Activated CD4-positive, alpha-beta T cell treated with anti-CD3 and anti-CD28 coated beads, Interleukin-2, amount 10 ng/mL, durations not matched to agents 24 days and 14 days (primary cell): ENCODE measurements around the gene C20orf141. TPM values are rescaled to one million over a fixed set of nuclear protein-coding genes. Genes with fewer than 3 reads are reported as not detected.
A peak's percentile ranks its signal among the peaks of the same experiment; 100 is the strongest.

Experiments
- DNase-seq: peaks from one replicate; pipeline ENCODE4 v3.0.0; 2022
- H3K27ac Mint-ChIP-seq: one replicate; pipeline ENCODE4 v1.8.0; 2022; ENCODE audit warnings: mild to moderate bottlenecking, mixed read lengths
- H3K27me3 Mint-ChIP-seq: one replicate; pipeline ENCODE4 v1.8.0; 2022; ENCODE audit warnings: mixed read lengths
- H3K36me3 Mint-ChIP-seq: one replicate; pipeline ENCODE4 v1.8.0; 2022; ENCODE audit warnings: low read depth, mild to moderate bottlenecking, mixed read lengths
- H3K4me1 Mint-ChIP-seq: one replicate; pipeline ENCODE4 v1.8.0; 2021; ENCODE audit warnings: mixed read lengths
- H3K4me3 Mint-ChIP-seq: one replicate; pipeline ENCODE4 v1.8.0; 2022; ENCODE audit warnings: mild to moderate bottlenecking, moderate library complexity, mixed read lengths
- H3K9me3 Mint-ChIP-seq: one replicate; pipeline ENCODE4 v1.8.0; 2021; ENCODE audit warnings: mixed read lengths
- intact Hi-C: fragments of 100-400 bp; cut with micrococcal nuclease; formaldehyde crosslinking; loops from one replicate; pipeline ENCODE4 v1.15.1; 2023
- total RNA-seq: library from RNA; stranded (reverse); gene quantifications from 2 replicates; pipeline ENCODE4 v1.2.3, GENCODE V29; 2022

C20orf141 gene
- total RNA-seq, 1 donor from 2014 or later: not detected

DNA sequence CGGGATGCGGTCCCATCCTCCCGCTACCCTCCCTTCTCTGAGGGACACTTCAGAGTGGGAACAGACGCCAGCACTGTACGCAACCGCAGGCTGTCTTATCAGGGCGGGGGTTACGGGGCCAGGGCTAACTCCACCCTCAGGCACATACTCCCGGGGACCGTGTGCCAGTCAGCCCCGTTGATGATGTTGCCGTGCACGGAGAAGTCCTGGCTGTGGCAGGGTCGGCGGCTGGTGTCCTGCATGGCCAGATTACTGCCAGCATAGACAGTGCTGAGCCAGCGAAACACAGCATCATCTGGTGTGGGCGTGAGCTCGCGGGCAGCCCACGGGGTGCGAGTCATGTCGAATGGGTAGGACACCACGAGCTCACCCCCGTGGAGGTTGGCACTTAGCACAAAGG, 19.3 kb upstream of the C20orf141 start:
- Mint-ChIP-seq H3K27me3 (peaks cover 46% of the 10 kb centered on the region), H3K36me3 (peaks cover 2% of the 10 kb centered on the region), H3K4me3 (no peak overlapping the region), H3K9me3 (no peaks in the 10 kb centered on the region), H3K4me1 (peaks cover 10% of the 10 kb centered on the region), H3K27ac (no peak overlapping the region)
- DNase-seq: no peak
- intact Hi-C loops: no loop called here

DNA sequence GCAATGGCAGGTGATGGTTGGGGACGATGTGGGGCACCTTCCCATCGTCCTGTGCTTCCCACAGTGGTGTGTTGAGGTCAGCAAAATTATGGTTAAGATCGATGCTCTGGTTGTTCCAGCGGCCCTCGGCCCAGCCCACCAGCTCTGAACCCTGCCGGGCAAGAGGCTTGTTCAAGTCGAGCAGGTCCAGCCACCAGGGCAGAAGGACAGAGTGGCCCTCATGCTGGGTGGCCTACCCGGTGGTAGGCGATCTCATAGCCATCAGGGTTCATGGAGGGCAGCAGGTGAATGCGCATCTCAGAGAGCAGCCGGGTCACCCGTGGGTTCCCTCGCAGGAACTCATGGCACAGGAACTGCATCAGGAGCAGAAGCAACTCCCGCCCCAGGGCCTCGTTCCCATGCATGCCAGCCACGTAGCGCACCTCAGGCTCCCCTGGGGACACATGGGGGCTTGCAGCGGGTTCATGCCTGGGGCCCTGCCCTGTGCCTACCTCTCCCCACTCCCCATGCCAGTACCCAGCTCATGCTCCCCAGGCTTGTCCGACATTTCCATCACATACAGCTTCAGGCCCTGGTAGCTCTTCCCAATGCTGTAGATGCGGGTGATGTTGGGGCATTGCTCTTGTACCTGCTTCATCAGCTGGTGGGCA, 18.7 kb upstream of the C20orf141 start:
- Mint-ChIP-seq H3K4me3 (no peak overlapping the region), H3K36me3 (peaks cover 2% of the 10 kb centered on the region), H3K27me3 (peaks cover 47% of the 10 kb centered on the region), H3K9me3 (no peaks in the 10 kb centered on the region), H3K4me1 (peaks cover 16% of the 10 kb centered on the region), H3K27ac (no peak overlapping the region)
- DNase-seq: no peak
- intact Hi-C loops: no loop called here

GRCh38 chr20:2797136-2797983, 17.4 kb upstream of the C20orf141 start:
- intact Hi-C loops: no loop called here
- H3K27ac Mint-ChIP-seq: no peak overlapping the region
- H3K27me3 Mint-ChIP-seq: peaks cover 47% of the 10 kb centered on the region
- no peak overlapping the region for H3K4me3 Mint-ChIP-seq
- peaks cover 2% of the 10 kb centered on the region for H3K36me3 Mint-ChIP-seq
- DNase-seq: no peak
- H3K9me3 Mint-ChIP-seq: no peaks in the 10 kb centered on the region
- H3K4me1 Mint-ChIP-seq: peaks cover 21% of the 10 kb centered on the region

GRCh38 chr20:2798095-2798805, 16.5 kb upstream of the C20orf141 start:
- DNase-seq: no peak
- Mint-ChIP-seq H3K27me3 (peaks cover 47% of the 10 kb centered on the region), H3K9me3 (no peaks in the 10 kb centered on the region), H3K4me1 (peaks cover 21% of the 10 kb centered on the region), H3K27ac (no peak overlapping the region), H3K4me3 (no peak overlapping the region), H3K36me3 (peaks cover 3% of the 10 kb centered on the region)
- intact Hi-C loops: no loop called here

- Mint-ChIP-seq H3K9me3 (no peaks in the 10 kb centered on the region), H3K27me3 (peaks cover 46% of the 10 kb centered on the region), H3K27ac (no peak overlapping the region), H3K4me1 (peaks cover 21% of the 10 kb centered on the region), H3K36me3 (peaks cover 3% of the 10 kb centered on the region), H3K4me3 (peak overlapping the region; percentile 2)
- intact Hi-C loops: no loop called here
- DNase-seq: no peak
These were observed 16.0 kb upstream of the C20orf141 start for GRCh38 chr20:2798814-2799213.

DNA sequence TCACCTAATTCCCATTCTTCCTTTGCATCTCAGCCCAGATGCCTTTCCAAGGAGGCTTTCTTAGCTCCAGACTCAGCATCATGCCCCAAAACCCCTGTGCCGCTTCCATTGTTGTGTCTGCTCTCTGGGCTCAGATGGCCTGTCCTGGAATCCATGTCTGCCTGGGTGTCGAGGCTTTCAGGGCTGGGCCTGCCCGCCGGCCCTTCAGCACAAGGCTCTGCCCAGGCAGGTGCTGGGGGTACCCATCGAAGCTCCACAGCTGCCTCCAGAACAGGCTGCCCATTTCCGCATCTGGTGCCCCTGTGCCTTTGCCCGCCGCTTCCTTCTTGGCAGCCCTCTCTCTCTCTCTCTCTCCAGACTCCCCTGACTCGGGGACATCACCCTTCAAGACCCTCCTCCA, 15.5 kb upstream of the C20orf141 start:
- Mint-ChIP-seq H3K27ac (no peak overlapping the region), H3K36me3 (peaks cover 3% of the 10 kb centered on the region), H3K9me3 (no peaks in the 10 kb centered on the region), H3K4me3 (peak overlapping the region; percentile 88), H3K4me1 (peaks cover 21% of the 10 kb centered on the region), H3K27me3 (peaks cover 51% of the 10 kb centered on the region)
- DNase-seq: no peak
- intact Hi-C loops: no loop called here

DNA sequence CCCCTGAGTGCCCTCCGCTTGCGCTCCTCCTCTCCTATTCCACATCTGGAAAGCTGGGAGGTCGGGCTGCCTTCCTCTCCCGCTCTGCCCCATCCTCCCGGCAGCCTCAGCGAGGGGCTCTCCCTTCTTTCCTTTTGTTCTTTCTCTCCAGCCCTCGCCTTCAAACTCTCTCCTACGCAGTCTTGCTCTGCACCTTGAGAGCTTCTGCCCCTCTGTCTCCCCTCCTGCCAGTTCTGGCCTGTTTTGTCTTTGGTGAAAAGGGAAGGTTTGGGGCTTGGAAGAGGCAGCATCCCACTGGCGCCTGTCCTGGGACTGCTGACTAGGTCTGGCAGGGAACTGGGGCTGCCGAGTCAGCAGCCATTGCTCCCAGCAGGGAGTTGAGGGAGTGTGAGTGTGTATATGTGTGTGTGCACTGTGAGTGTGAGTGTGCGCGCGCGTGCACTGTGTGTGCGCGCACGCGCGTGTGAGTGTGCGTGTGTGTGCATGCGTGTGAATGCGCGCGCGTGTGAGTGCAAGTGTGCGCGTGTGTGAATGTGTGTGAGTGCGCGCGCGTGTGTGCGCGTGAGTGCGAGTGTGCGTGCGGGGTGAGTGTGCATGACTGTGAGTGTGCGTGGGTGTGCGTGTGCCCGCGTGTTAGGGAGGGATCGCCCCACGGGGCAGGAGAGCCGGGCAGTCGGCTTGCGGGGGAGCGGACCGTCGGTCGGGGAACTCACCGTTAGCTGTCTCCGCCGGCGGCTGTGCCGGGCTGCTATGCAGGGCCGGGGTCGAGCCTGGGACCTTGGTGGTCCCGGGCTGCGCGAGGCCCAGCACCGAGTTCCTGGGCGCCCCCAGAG, 14.9 kb upstream of the C20orf141 start:
- H3K4me3 Mint-ChIP-seq: peak overlapping the region; percentile 88
- H3K36me3 Mint-ChIP-seq: peaks cover 3% of the 10 kb centered on the region
- intact Hi-C loops: no loop called here
- no peaks in the 10 kb centered on the region for H3K9me3 Mint-ChIP-seq
- H3K27me3 Mint-ChIP-seq: peaks cover 55% of the 10 kb centered on the region
- H3K27ac Mint-ChIP-seq: peak overlapping the region; percentile 79
- DNase-seq: no peak
- peaks cover 21% of the 10 kb centered on the region for H3K4me1 Mint-ChIP-seq

GRCh38 chr20:2800521-2801285, 14.1 kb upstream of the C20orf141 start, which contains the start of gene CPXM1:
Gene CPXM1 (minus strand): TSS chr20:2800627. CDS start chr20:2800572, 55 bp downstream.
- Mint-ChIP-seq H3K4me3 (peak within 1 kb of the TSS; percentile 88), H3K4me1 (peaks cover 21% of the 10 kb centered on the region), H3K27me3 (peaks cover 59% of the 10 kb centered on the region), H3K36me3 (peaks cover 3% of the 10 kb centered on the region), H3K27ac (peak within 1 kb of the TSS; percentile 79), H3K9me3 (no peaks in the 10 kb centered on the region)
- intact Hi-C loops: no loop called here
- DNase-seq: peak; percentile 66

DNA sequence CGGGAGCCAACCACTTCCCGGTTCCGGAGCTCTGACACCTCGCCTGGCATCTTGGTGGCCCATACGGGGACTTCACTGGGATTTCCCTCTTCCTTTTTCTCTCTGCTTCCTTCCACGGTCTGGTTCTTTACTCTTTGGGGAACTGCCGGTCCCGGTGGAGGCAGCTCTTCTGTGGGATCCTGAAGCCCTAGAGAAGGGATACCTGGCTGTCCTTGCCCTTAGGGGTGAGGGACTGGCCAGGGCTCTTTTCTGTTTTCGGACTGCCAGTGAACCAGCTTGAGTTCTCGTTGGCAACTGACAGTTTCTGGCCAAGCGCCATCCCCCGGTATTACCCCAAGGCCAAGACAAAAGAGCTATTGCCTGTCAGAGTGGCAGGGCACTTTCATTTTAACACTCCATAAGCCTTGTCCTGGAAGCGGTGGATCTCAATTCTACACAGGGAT, 13.5 kb upstream of the C20orf141 start:
- H3K27ac Mint-ChIP-seq: peak overlapping the region; percentile 59
- peaks cover 3% of the 10 kb centered on the region for H3K36me3 Mint-ChIP-seq
- H3K4me1 Mint-ChIP-seq: peaks cover 21% of the 10 kb centered on the region
- no peak for DNase-seq
- intact Hi-C loops: no loop called here
- H3K4me3 Mint-ChIP-seq: peak overlapping the region; percentile 75
- peaks cover 64% of the 10 kb centered on the region for H3K27me3 Mint-ChIP-seq
- no peaks in the 10 kb centered on the region for H3K9me3 Mint-ChIP-seq

DNA sequence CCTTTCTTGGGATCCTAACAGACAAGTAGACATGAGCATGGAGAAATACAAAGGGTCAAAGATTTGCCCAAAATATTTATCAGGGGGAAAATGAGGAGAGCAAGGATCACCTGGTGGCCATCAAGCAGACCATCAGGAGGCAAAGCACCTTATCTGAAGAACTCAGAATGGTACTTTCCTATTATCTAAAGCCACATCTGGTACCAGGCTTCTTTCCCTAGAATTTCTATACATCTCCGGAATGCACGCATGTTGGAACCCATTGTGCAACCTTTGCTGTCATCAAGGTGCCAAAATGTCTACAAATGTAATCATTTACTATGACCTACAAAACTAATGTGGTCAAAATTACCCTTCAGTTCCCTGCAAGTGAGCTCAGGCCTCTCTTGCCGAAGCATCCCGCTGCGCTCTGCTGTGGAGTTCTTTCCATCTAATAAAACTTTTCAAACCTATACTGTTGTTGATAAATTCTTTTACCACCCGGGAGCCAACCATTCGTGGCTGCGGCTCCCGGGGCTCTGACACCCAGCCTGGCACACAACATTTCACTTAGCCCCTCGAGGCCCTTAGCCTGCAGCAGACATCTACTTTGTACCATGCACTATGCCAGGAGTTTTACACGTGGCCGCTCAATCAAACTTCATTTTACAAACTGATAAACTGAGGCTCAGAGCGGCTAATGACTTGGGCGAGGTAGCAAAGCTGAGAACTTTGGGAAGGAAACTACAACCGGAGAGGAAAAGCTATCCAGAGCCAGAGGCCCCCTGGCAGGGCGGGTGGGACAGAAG, 10.6 kb upstream of the C20orf141 start:
- Mint-ChIP-seq H3K36me3 (peaks cover 3% of the 10 kb centered on the region), H3K27ac (no peak overlapping the region)

GRCh38 chr20:2804852-2805688, 9.7 kb upstream of the C20orf141 start:
- Mint-ChIP-seq H3K4me3 (no peak overlapping the region), H3K4me1 (peaks cover 12% of the 10 kb centered on the region), H3K27ac (no peak overlapping the region), H3K27me3 (peaks cover 51% of the 10 kb centered on the region), H3K9me3 (no peaks in the 10 kb centered on the region), H3K36me3 (peaks cover 2% of the 10 kb centered on the region)
- intact Hi-C loops: no loop called here
- no peak for DNase-seq

More for the DNA sequence above, 10.6 kb upstream of the C20orf141 start:
- H3K4me3 Mint-ChIP-seq: no peak overlapping the region
- DNase-seq: no peak
- intact Hi-C loops: no loop called here
- H3K27me3 Mint-ChIP-seq: peaks cover 60% of the 10 kb centered on the region
- H3K4me1 Mint-ChIP-seq: peaks cover 18% of the 10 kb centered on the region
- H3K9me3 Mint-ChIP-seq: no peaks in the 10 kb centered on the region
